HEK293 (cell line): ENCODE measurements around the gene TFB2M.

ENCODE experiments used
- CTCF ChIA-PET: fragments of 350-600 bp; formaldehyde crosslinking; extraction: SDS; loops from one replicate; lab custom pipeline; 2021; ENCODE audit warnings: antibody characterized with exemption; lab: Yijun Ruan, JAX
- POLR2A ChIA-PET: fragments of 300-600 bp; formaldehyde crosslinking; extraction: SDS; loops from one replicate; lab custom pipeline; 2020; ENCODE audit warnings: antibody characterized with exemption, inconsistent platforms; lab: Yijun Ruan, JAX
- H3K27ac ChIP-seq: fragments of 200-500 bp; sonication (Bioruptor generic); 2 replicates; pipeline ENCODE4 v1.5.1; 2014; ENCODE audit warnings: low read depth, low read length, control low read depth, inconsistent platforms; ENCODE audit errors: extremely low read depth
- H3K36me3 ChIP-seq, 2 experiments: fragments of 200-500 bp in 1 of 2; sonication (Bioruptor generic) in 1 of 2; 1 replicate in 1 of 2; 2 replicates in 1 of 2; pipeline ENCODE4 v1.5.1; 2014 to 2017; ENCODE audit warnings: inconsistent platforms in 2 of 2, low read length in 2 of 2; ENCODE audit not compliant: control insufficient read depth in 2 of 2, insufficient read depth in 1 of 2
- H3K4me1 ChIP-seq: fragments of 200-500 bp; sonication (Bioruptor generic); 2 replicates; pipeline ENCODE4 v1.5.1; 2014; ENCODE audit warnings: mild to moderate bottlenecking, low read length, inconsistent platforms; ENCODE audit not compliant: control insufficient read depth, insufficient read depth
- H3K4me3 ChIP-seq: 2 replicates; pipeline ENCODE4 v1.5.1; 2011; ENCODE audit warnings: low read depth, mild to moderate bottlenecking, control low read depth, low read length, moderate library complexity
- H3K9me3 ChIP-seq: fragments of 200-500 bp; sonication (Bioruptor generic); 2 replicates; pipeline ENCODE4 v1.5.1; 2014; ENCODE audit warnings: low read depth, low read length, inconsistent platforms; ENCODE audit not compliant: control insufficient read depth, insufficient read depth
- BCL11A ChIP-seq: fragments of 450-650 bp; formaldehyde crosslinking; IDR thresholded peaks from 2 replicates; pipeline ENCODE4 v1.5.1; 2016; ENCODE audit warnings: low read depth, missing biosample characterization, missing genetic modification characterization
- IKZF3 ChIP-seq: fragments of 450-650 bp; IDR thresholded peaks from 2 replicates; pipeline ENCODE4 v1.5.0; 2018; ENCODE audit warnings: missing biosample characterization, mild to moderate bottlenecking, missing genetic modification characterization, moderate library complexity
- KLF16 ChIP-seq: fragments of 450-650 bp; formaldehyde crosslinking; IDR thresholded peaks from 2 replicates; pipeline ENCODE4 v1.5.1; 2017; ENCODE audit warnings: missing biosample characterization, missing genetic modification characterization
- PRDM4 ChIP-seq: fragments of 450-650 bp; formaldehyde crosslinking; IDR thresholded peaks from 2 replicates; pipeline ENCODE4 v1.5.1; 2017; ENCODE audit warnings: missing biosample characterization, missing genetic modification characterization
- SCRT1 ChIP-seq: fragments of 450-650 bp; formaldehyde crosslinking; IDR thresholded peaks from 2 replicates; pipeline ENCODE4 v1.5.1; 2016; ENCODE audit warnings: missing biosample characterization, missing genetic modification characterization, borderline replicate concordance
- TSHZ1 ChIP-seq: fragments of 450-650 bp; formaldehyde crosslinking; IDR thresholded peaks from 2 replicates; pipeline ENCODE4 v1.5.1; 2016; ENCODE audit warnings: missing biosample characterization, missing genetic modification characterization, borderline replicate concordance
- ZNF10 ChIP-seq: fragments of 450-650 bp; formaldehyde crosslinking; IDR thresholded peaks from 2 replicates; pipeline ENCODE4 v1.5.1; 2017; ENCODE audit warnings: missing biosample characterization, missing genetic modification characterization
- ZNF112 ChIP-seq: fragments of 450-650 bp; formaldehyde crosslinking; IDR thresholded peaks from 2 replicates; pipeline ENCODE4 v1.5.0; 2017; ENCODE audit warnings: missing biosample characterization, missing genetic modification characterization
- ZNF175 ChIP-seq: fragments of 450-650 bp; formaldehyde crosslinking; IDR thresholded peaks from 2 replicates; pipeline ENCODE4 v1.5.1; 2016; ENCODE audit warnings: missing biosample characterization, missing genetic modification characterization
- ZNF2 ChIP-seq: fragments of 450-650 bp; formaldehyde crosslinking; IDR thresholded peaks from 2 replicates; pipeline ENCODE4 v1.5.1; 2016; ENCODE audit warnings: missing biosample characterization, missing genetic modification characterization
- ZNF211 ChIP-seq: fragments of 450-650 bp; formaldehyde crosslinking; IDR thresholded peaks from 2 replicates; pipeline ENCODE4 v1.5.1; 2016; ENCODE audit warnings: low read depth, missing biosample characterization, missing genetic modification characterization
- ZNF266 ChIP-seq: fragments of 450-650 bp; formaldehyde crosslinking; IDR thresholded peaks from 2 replicates; pipeline ENCODE4 v1.5.1; 2016; ENCODE audit warnings: missing biosample characterization, missing genetic modification characterization, low read depth
- ZNF274 ChIP-seq, 2 experiments: fragments of 200-500 bp in 1 of 2; fragments of 450-650 bp in 1 of 2; sonication (Bioruptor generic) in 1 of 2; formaldehyde crosslinking in 1 of 2; IDR thresholded peaks; 2 replicates each; pipeline versions ENCODE4 v1.5.1 to v1.6.1; 2014 to 2016; ENCODE audit warnings: borderline replicate concordance in 1 of 2, inconsistent platforms in 1 of 2, low read length in 1 of 2, missing biosample characterization in 1 of 2, missing genetic modification characterization in 1 of 2
- ZNF292 ChIP-seq: fragments of 450-650 bp; formaldehyde crosslinking; IDR thresholded peaks from 2 replicates; pipeline ENCODE4 v1.5.1; 2016; ENCODE audit warnings: low read depth, missing biosample characterization, missing genetic modification characterization, borderline replicate concordance
- ZNF335 ChIP-seq: fragments of 450-650 bp; formaldehyde crosslinking; conservative IDR thresholded peaks from 2 replicates; pipeline ENCODE4 v1.5.1; 2016; ENCODE audit warnings: missing biosample characterization, missing genetic modification characterization
- ZNF394 ChIP-seq: fragments of 450-650 bp; formaldehyde crosslinking; IDR thresholded peaks from 2 replicates; pipeline ENCODE4 v1.5.1; 2016; ENCODE audit warnings: missing biosample characterization, missing genetic modification characterization, mild to moderate bottlenecking, moderate library complexity, borderline replicate concordance
- ZNF658 ChIP-seq: fragments of 450-650 bp; formaldehyde crosslinking; IDR thresholded peaks from 2 replicates; pipeline ENCODE4; 2016; ENCODE audit warnings: missing biosample characterization, missing genetic modification characterization
- ZNF776 ChIP-seq: fragments of 450-650 bp; formaldehyde crosslinking; IDR thresholded peaks from 2 replicates; pipeline ENCODE4 v1.5.0; 2017; ENCODE audit warnings: missing biosample characterization, missing genetic modification characterization, borderline replicate concordance
- TF ChIP-seq, protein P1 (sequence below): fragments of 450-650 bp; formaldehyde crosslinking; IDR thresholded peaks from 2 replicates; pipeline ENCODE4 v1.5.0; 2017; ENCODE audit warnings: missing biosample characterization, missing genetic modification characterization, borderline replicate concordance
- TF ChIP-seq, protein P2 (sequence below): fragments of 450-650 bp; formaldehyde crosslinking; IDR thresholded peaks from 2 replicates; pipeline ENCODE4 v1.5.1; 2016; ENCODE audit warnings: missing biosample characterization, missing genetic modification characterization

The TFB2M gene

GRCh38 chr1:246609632-246610031 is 43.6 kb upstream of the TFB2M start:
- ChIA-PET CTCF (no interaction called here), POLR2A (no interaction called here)
- H3K27ac ChIP-seq: no peak overlapping the region
- no peaks in the 10 kb centered on the region for H3K36me3 ChIP-seq
- no peak for TF ChIP-seq ZNF776 (tag by site-specific recombination)
- TF ChIP-seq ZNF211 (tag by site-specific recombination): no peak
- no peak for TF ChIP-seq ZNF112 (tag by site-specific recombination)
- no peak for TF ChIP-seq SCRT1 (tag by site-specific recombination)
- TF ChIP-seq, protein P1, sequence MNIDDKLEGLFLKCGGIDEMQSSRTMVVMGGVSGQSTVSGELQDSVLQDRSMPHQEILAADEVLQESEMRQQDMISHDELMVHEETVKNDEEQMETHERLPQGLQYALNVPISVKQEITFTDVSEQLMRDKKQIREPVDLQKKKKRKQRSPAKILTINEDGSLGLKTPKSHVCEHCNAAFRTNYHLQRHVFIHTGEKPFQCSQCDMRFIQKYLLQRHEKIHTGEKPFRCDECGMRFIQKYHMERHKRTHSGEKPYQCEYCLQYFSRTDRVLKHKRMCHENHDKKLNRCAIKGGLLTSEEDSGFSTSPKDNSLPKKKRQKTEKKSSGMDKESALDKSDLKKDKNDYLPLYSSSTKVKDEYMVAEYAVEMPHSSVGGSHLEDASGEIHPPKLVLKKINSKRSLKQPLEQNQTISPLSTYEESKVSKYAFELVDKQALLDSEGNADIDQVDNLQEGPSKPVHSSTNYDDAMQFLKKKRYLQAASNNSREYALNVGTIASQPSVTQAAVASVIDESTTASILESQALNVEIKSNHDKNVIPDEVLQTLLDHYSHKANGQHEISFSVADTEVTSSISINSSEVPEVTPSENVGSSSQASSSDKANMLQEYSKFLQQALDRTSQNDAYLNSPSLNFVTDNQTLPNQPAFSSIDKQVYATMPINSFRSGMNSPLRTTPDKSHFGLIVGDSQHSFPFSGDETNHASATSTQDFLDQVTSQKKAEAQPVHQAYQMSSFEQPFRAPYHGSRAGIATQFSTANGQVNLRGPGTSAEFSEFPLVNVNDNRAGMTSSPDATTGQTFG (tag by site-specific recombination): no peak
- TF ChIP-seq, protein P2, sequence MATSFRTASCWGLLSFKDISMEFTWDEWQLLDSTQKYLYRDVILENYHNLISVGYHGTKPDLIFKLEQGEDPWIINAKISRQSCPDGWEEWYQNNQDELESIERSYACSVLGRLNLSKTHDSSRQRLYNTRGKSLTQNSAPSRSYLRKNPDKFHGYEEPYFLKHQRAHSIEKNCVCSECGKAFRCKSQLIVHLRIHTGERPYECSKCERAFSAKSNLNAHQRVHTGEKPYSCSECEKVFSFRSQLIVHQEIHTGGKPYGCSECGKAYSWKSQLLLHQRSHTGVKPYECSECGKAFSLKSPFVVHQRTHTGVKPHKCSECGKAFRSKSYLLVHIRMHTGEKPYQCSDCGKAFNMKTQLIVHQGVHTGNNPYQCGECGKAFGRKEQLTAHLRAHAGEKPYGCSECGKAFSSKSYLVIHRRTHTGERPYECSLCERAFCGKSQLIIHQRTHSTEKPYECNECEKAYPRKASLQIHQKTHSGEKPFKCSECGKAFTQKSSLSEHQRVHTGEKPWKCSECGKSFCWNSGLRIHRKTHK (tag by site-specific recombination): no peak
- TF ChIP-seq PRDM4 (tag by site-specific recombination): no peak
- no peak for TF ChIP-seq ZNF274 (IDR thresholded peaks at IDR 0.05; ENCODE audit: low read length)
- no peak for TF ChIP-seq ZNF274 (tag by site-specific recombination; IDR thresholded peaks at IDR 0.05; ENCODE audit: borderline replicate concordance)
- TF ChIP-seq ZNF292 (tag by site-specific recombination): no peak
- TF ChIP-seq BCL11A (tag by site-specific recombination): no peak
- TF ChIP-seq TSHZ1 (tag by site-specific recombination): no peak
- no peak for TF ChIP-seq ZNF2 (tag by site-specific recombination)
- TF ChIP-seq ZNF394 (tag by site-specific recombination): no peak
- TF ChIP-seq ZNF266 (tag by site-specific recombination): no peak
- no peak for TF ChIP-seq ZNF658 (tag by site-specific recombination)
- no peak for TF ChIP-seq KLF16 (tag by site-specific recombination)
- TF ChIP-seq IKZF3 (tag by site-specific recombination): no peak
- TF ChIP-seq ZNF10: no peak
- TF ChIP-seq ZNF175: no peak
- no peak for TF ChIP-seq ZNF335 (tag by site-specific recombination)
- TF ChIP-seq, all 188 proteins: peak for 0
- no peaks in the 10 kb centered on the region for H3K4me1 ChIP-seq
- H3K9me3 ChIP-seq: no peaks in the 10 kb centered on the region
- no peak overlapping the region for H3K4me3 ChIP-seq
